ENCODE data around the gene KCTD18.

Gene KCTD18

GRCh38 chr2:200455958-200456421, 53.9 kb downstream of the KCTD18 start:
- no peak for DNase-seq (ENCODE audit: low read depth, low spot score)

GRCh38 chr2:200454927-200455801, 54.7 kb downstream of the KCTD18 start:
- no peak for DNase-seq (ENCODE audit: low read depth, low spot score)

GRCh38 chr2:200453853-200454534, 55.9 kb downstream of the KCTD18 start:
- DNase-seq (ENCODE audit: low read depth, low spot score): no peak

GRCh38 chr2:200453142-200453852, 56.6 kb downstream of the KCTD18 start:
- DNase-seq (ENCODE audit: low read depth, low spot score): no peak

- DNase-seq (ENCODE audit: low read depth, low spot score): no peak
Measured at GRCh38 chr2:200452377-200452776, 57.5 kb downstream of the KCTD18 start.

GRCh38 chr2:200451511-200451910, 58.4 kb downstream of the KCTD18 start:
- DNase-seq (ENCODE audit: low read depth, low spot score): no peak

GRCh38 chr2:200450288-200450687, 59.6 kb downstream of the KCTD18 start:
- no peak for DNase-seq (ENCODE audit: low read depth, low spot score)

- DNase-seq (ENCODE audit: low read depth, low spot score): no peak
Measured at GRCh38 chr2:200449149-200449548, 60.7 kb downstream of the KCTD18 start.

GRCh38 chr2:200448455-200448854, 61.4 kb downstream of the KCTD18 start:
- no peak for DNase-seq (ENCODE audit: low read depth, low spot score)

- no peak for DNase-seq (ENCODE audit: low read depth, low spot score)
Measured at GRCh38 chr2:200447139-200447855, 62.6 kb downstream of the KCTD18 start.

GRCh38 chr2:200446612-200447011, 63.3 kb downstream of the KCTD18 start:
- no peak for DNase-seq (ENCODE audit: low read depth, low spot score)

- DNase-seq (ENCODE audit: low read depth, low spot score): no peak
Measured at GRCh38 chr2:200445284-200445683, 64.6 kb downstream of the KCTD18 start.

- no peak for DNase-seq (ENCODE audit: low read depth, low spot score)
Measured at GRCh38 chr2:200444530-200444929, 65.3 kb downstream of the KCTD18 start.

GRCh38 chr2:200443916-200444315, 66.0 kb downstream of the KCTD18 start:
- DNase-seq (ENCODE audit: low read depth, low spot score): no peak

- DNase-seq (ENCODE audit: low read depth, low spot score): no peak
Measured at GRCh38 chr2:200443376-200443775, 66.5 kb downstream of the KCTD18 start.

- no peak for DNase-seq (ENCODE audit: low read depth, low spot score)
Measured at GRCh38 chr2:200442471-200442870, 67.4 kb downstream of the KCTD18 start.

GRCh38 chr2:200439981-200440380, 69.9 kb downstream of the KCTD18 start:
- no peak for DNase-seq (ENCODE audit: low read depth, low spot score)
